ENCODE results near the gene TUBB4A. TPM values are rescaled to one million over a fixed set of nuclear protein-coding genes. Genes with fewer than 3 reads are reported as not detected.

Gene TUBB4A
- total and polyA plus RNA-seq, 2 of the 8 experiments (the other 6 are each of a cell fraction or from before 2014, with no cell fraction given), result 16.8 to 30.4 TPM

- TF ChIP-seq MAX (IDR thresholded peaks at IDR 0.05) (0 out of 2 replicates have a peak, but pooled peaks have one; percentile 52), RBBP5 (IDR thresholded peaks at IDR 0.05; ENCODE audit: borderline replicate concordance, low read depth, low read length) (no peak)
These were observed 37.8 kb downstream of the TUBB4A start, which contains the start of gene CRB3 (continued) for GRCh38 chr19:6464070-6464873.

Measured in H1 (cell line).